K562 (cell line): ENCODE measurements around the gene POGLUT2. TPM values are rescaled to one million over a fixed set of nuclear protein-coding genes. Genes with fewer than 3 reads are reported as not detected.

Experiments used
- CBX3 ChIP-seq, 2 experiments: IDR thresholded peaks; 1 replicate in 1 of 2; 2 replicates in 1 of 2; pipeline ENCODE4 v1.6.1; 2012; ENCODE audit warnings: inconsistent platforms in 2 of 2, low read length in 2 of 2, borderline replicate concordance in 1 of 2, control low read depth in 1 of 2
- CREB1 ChIP-seq, 2 experiments: sonication (generic) in 1 of 2; formaldehyde crosslinking in 1 of 2; IDR thresholded peaks; 2 replicates each; pipeline versions ENCODE4 v1.6.1 to v1.8.0; 2012 to 2022; ENCODE audit warnings: inconsistent platforms in 1 of 2, mild to moderate bottlenecking in 1 of 2, missing genetic modification reagents in 1 of 2, moderate library complexity in 1 of 2
- CREM ChIP-seq: IDR thresholded peaks from 2 replicates; pipeline ENCODE4 v1.6.1; 2014; ENCODE audit warnings: antibody characterized with exemption, low read depth
- FOS ChIP-seq: IDR thresholded peaks from 3 replicates; pipeline ENCODE4 v1.6.1; 2011; ENCODE audit not compliant: insufficient read length; ENCODE audit errors: extremely low read depth
- HDAC3 ChIP-seq: fragments of 450-650 bp; IDR thresholded peaks from 2 replicates; pipeline ENCODE4 v1.6.1; 2018; ENCODE audit warnings: borderline replicate concordance, mild to moderate bottlenecking, moderate library complexity; ENCODE audit not compliant: partially characterized antibody
- JUN ChIP-seq, 2 experiments: sonication (generic) in 1 of 2; formaldehyde crosslinking in 1 of 2; IDR thresholded peaks; 2 replicates each; pipeline versions ENCODE4 v1.6.1 to v1.8.0; 2012 to 2022; ENCODE audit warnings: borderline replicate concordance in 2 of 2, mild to moderate bottlenecking in 2 of 2, improper control_type of control experiment in 1 of 2, low read depth in 1 of 2, low read length in 1 of 2, missing genetic modification reagents in 1 of 2
- KLF6 ChIP-seq: fragments of 250-450 bp; sonication (Bioruptor Pico); IDR thresholded peaks from 2 replicates; pipeline ENCODE4 v1.4.0; 2020; ENCODE audit warnings: mild to moderate bottlenecking, moderate library complexity, borderline replicate concordance
- LCOR ChIP-seq: sonication (generic); formaldehyde crosslinking; IDR thresholded peaks from 2 replicates; pipeline ENCODE4 v1.8.0; 2022; ENCODE audit warnings: mild to moderate bottlenecking, missing genetic modification reagents
- NFE2 ChIP-seq: IDR thresholded peaks from 2 replicates; pipeline ENCODE4 v1.6.1; 2014; ENCODE audit warnings: antibody characterized with exemption, low read depth
- NRF1 ChIP-seq, 2 experiments: fragments of 450-650 bp; IDR thresholded peaks in 1 of 2; conservative IDR thresholded peaks in 1 of 2; 2 replicates each; pipeline ENCODE4 v1.6.1; 2014; ENCODE audit warnings: mild to moderate bottlenecking in 2 of 2
- SMARCC2 ChIP-seq: fragments of 450-650 bp; IDR thresholded peaks from 2 replicates; pipeline ENCODE4 v1.6.1; 2017; ENCODE audit warnings: antibody characterized with exemption, moderate library complexity, mild to moderate bottlenecking, low read depth
- SP2 ChIP-seq: IDR thresholded peaks from 2 replicates; pipeline ENCODE4 v1.6.1; 2011; ENCODE audit warnings: mild to moderate bottlenecking, low read depth, low read length, moderate library complexity; ENCODE audit not compliant: poor library complexity, severe bottlenecking; ENCODE audit errors: extremely low read depth
- TAF1 ChIP-seq: IDR thresholded peaks from 2 replicates; pipeline ENCODE4 v1.6.1; 2011; ENCODE audit warnings: mild to moderate bottlenecking, low read length, moderate library complexity; ENCODE audit not compliant: insufficient read depth, control insufficient read depth, severe bottlenecking; ENCODE audit errors: extremely low read depth
- ZNF165 ChIP-seq: fragments of 250-450 bp; sonication (Bioruptor Pico); IDR thresholded peaks from 2 replicates; pipeline ENCODE4 v1.4.0; 2020; ENCODE audit warnings: borderline replicate concordance
- ZNF584 ChIP-seq: fragments of 200-800 bp; sonication (Bioruptor generic); IDR thresholded peaks from 2 replicates; pipeline ENCODE4 v1.6.1; 2016; ENCODE audit warnings: low read depth, mild to moderate bottlenecking, missing genetic modification characterization, missing compliant biosample characterization
- ZNF695 ChIP-seq: fragments of 450-650 bp; formaldehyde crosslinking; IDR thresholded peaks from 2 replicates; pipeline ENCODE4 v1.4.0; 2020; ENCODE audit warnings: mild to moderate bottlenecking, moderate library complexity
- polyA plus RNA-seq, 8 experiments: library from polyadenylated mRNA; depleted of rRNA in 4 of 8; stranded (reverse) in 5 of 8; unstranded in 3 of 8; fragments of >200 nt; fragmentation: Nextera tagmentation in 2 of 8; fragmentation: Illumina TruSeq in 1 of 8; extraction: Ambion mirVana in 2 of 8; extraction: Trizol in 1 of 8; gene quantifications; 2 replicates each; pipeline versions ENCODE4 v1.2.1 to v1.2.3, GENCODE V29; 2011 to 2014; ENCODE audit warnings: inconsistent platforms in 1 of 8, missing spikeins in 1 of 8
- total RNA-seq, 7 experiments: library from RNA; depleted of rRNA in 6 of 7; stranded (reverse); fragments of >200 nt in 6 of 7; fragmentation: Illumina TruSeq in 2 of 7; extraction: Trizol in 2 of 7; gene quantifications; 2 replicates each; pipeline versions ENCODE4 v1.2.1 to v1.2.3, GENCODE V29; 2011 to 2021; ENCODE audit warnings: low replicate concordance in 1 of 7
- TF ChIP-seq, protein P1 (sequence below): IDR thresholded peaks from 2 replicates; pipeline ENCODE4 v1.6.1; 2012; ENCODE audit warnings: low read depth, low read length, improper control_type of control experiment, borderline replicate concordance
- TF ChIP-seq, protein P2 (sequence below): sonication (generic); formaldehyde crosslinking; IDR thresholded peaks from 2 replicates; pipeline ENCODE4 v1.9.0; 2022; ENCODE audit warnings: mild to moderate bottlenecking, missing genetic modification reagents
- TF ChIP-seq, protein P3 (sequence below): fragments of 200-800 bp; sonication (Bioruptor generic); IDR thresholded peaks from 2 replicates; pipeline ENCODE4 v1.6.1; 2017; ENCODE audit warnings: missing genetic modification characterization, missing compliant biosample characterization
- TF ChIP-seq, protein P4 (sequence below): fragments of 450-650 bp; IDR thresholded peaks from 2 replicates; pipeline ENCODE4 v1.6.1; 2014; ENCODE audit warnings: low read depth, mild to moderate bottlenecking, moderate library complexity, borderline replicate concordance

POGLUT2 gene
- total and polyA plus RNA-seq, 9 of the 15 experiments (the other 6 are each of a cell fraction or from before 2014, with no cell fraction given): 3.8 to 11.8 (median 10.8) TPM

DNA sequence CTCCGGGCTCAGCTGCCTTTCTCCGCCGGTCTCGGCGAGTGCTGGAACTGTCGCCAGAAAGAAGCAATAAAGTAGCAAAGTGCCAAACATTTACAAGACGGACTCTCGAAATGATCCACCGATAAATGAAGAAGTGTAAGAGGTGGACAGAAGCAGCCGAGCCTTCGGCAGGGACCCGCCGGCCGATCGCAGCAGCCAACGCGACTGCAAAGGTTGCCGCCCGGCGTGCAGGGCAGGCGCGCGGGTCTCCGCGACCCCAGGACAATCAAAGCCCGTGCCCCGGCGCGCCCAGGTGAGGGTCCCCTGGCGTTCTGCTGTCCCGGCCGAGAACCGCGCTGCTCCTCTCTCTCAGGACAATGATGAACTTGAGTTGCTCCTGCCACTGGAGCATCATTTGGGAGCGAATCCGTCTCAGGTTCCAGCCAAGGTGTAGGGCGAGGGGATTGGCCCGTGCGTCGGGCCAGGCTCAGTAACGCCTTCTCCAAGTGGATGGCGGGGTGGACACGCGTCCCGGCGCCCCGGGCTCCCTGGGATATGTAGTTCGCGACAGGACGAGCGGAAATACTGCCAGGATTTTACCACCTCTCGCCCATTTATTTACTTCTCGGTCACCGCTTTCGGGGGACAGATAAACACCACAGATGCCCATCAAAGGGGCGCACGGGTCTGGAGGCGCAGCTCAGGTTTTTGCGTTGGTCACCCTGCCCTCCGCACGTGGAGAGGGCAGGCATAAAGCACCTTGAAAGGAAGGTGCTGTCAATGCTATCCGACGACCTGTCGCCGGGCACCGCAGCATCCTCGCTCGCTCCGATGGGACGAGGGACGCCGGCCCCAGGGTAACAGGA, at the start of gene POGLUT2, which contains the start of gene BIVM (continued):
- peak; percentile 89 for TF ChIP-seq FOS
- TF ChIP-seq HDAC3: no peak
- no peak for TF ChIP-seq NFE2
- TF ChIP-seq SMARCC2: no peak
- TF ChIP-seq CREB1 (IDR thresholded peaks at IDR 0.05): peak; percentile 87
- TF ChIP-seq CREB1 (CRISPR knock-in tag; IDR thresholded peaks at IDR 0.05): peak; percentile 80
- no peak for TF ChIP-seq SP2
- no peak for TF ChIP-seq ZNF584 (CRISPR knock-in tag)
- TF ChIP-seq, protein P1, sequence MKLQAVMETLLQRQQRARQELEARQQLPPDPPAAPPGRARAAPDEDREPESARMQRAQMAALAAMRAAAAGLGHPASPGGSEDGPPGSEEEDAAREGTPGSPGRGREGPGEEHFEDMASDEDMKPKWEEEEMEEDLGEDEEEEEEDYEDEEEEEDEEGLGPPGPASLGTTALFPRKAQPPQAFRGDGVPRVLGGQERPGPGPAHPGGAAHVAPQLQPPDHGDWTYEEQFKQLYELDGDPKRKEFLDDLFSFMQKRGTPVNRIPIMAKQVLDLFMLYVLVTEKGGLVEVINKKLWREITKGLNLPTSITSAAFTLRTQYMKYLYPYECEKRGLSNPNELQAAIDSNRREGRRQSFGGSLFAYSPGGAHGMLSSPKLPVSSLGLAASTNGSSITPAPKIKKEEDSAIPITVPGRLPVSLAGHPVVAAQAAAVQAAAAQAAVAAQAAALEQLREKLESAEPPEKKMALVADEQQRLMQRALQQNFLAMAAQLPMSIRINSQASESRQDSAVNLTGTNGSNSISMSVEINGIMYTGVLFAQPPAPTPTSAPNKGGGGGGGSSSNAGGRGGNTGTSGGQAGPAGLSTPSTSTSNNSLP: no peak
- TF ChIP-seq, protein P2, sequence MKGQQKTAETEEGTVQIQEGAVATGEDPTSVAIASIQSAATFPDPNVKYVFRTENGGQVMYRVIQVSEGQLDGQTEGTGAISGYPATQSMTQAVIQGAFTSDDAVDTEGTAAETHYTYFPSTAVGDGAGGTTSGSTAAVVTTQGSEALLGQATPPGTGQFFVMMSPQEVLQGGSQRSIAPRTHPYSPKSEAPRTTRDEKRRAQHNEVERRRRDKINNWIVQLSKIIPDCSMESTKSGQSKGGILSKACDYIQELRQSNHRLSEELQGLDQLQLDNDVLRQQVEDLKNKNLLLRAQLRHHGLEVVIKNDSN (CRISPR knock-in tag): peak; percentile 54
- peak; percentile 38 to 62; a peak in 3 of 4 replicates for TF ChIP-seq NRF1 (conservative IDR thresholded peaks at IDR 0.05 in 1 of 2, IDR thresholded peaks at IDR 0.05 in 1 of 2)
- no peak for TF ChIP-seq KLF6 (CRISPR knock-in tag)
- peak; percentile 91 for TF ChIP-seq CREM
- TF ChIP-seq, protein P3, sequence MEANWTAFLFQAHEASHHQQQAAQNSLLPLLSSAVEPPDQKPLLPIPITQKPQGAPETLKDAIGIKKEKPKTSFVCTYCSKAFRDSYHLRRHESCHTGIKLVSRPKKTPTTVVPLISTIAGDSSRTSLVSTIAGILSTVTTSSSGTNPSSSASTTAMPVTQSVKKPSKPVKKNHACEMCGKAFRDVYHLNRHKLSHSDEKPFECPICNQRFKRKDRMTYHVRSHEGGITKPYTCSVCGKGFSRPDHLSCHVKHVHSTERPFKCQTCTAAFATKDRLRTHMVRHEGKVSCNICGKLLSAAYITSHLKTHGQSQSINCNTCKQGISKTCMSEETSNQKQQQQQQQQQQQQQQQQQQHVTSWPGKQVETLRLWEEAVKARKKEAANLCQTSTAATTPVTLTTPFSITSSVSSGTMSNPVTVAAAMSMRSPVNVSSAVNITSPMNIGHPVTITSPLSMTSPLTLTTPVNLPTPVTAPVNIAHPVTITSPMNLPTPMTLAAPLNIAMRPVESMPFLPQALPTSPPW (CRISPR knock-in tag): no peak
- TF ChIP-seq TAF1: peak; percentile 53
- no peak for TF ChIP-seq ZNF165
- no peak for TF ChIP-seq LCOR (CRISPR knock-in tag)
- no peak for TF ChIP-seq CBX3 (IDR thresholded peaks at IDR 0.05; ENCODE audit: borderline replicate concordance in 1 of 2, low read length in 2 of 2)
- no peak for TF ChIP-seq JUN (IDR thresholded peaks at IDR 0.05; ENCODE audit: borderline replicate concordance, low read depth, low read length)
- TF ChIP-seq JUN (CRISPR knock-in tag; IDR thresholded peaks at IDR 0.05; ENCODE audit: borderline replicate concordance): no peak
- no peak for TF ChIP-seq ZNF695 (CRISPR knock-in tag)
- TF ChIP-seq, protein P4, sequence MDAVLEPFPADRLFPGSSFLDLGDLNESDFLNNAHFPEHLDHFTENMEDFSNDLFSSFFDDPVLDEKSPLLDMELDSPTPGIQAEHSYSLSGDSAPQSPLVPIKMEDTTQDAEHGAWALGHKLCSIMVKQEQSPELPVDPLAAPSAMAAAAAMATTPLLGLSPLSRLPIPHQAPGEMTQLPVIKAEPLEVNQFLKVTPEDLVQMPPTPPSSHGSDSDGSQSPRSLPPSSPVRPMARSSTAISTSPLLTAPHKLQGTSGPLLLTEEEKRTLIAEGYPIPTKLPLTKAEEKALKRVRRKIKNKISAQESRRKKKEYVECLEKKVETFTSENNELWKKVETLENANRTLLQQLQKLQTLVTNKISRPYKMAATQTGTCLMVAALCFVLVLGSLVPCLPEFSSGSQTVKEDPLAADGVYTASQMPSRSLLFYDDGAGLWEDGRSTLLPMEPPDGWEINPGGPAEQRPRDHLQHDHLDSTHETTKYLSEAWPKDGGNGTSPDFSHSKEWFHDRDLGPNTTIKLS: peak; percentile 87; the same call in 1 of the 2 replicates
